ENCODE measurements around the gene DCLRE1C.

GRCh38 chr10:14926061-14926470 lies 27.8 kb downstream of the DCLRE1C start:
- TF ChIP-seq CTCF (IDR thresholded peaks at IDR 0.05) (no peak), POLR2A (IDR thresholded peaks at IDR 0.05) (no peak), POLR2AphosphoS5 (IDR thresholded peaks at IDR 0.05) (no peak)

Measured in prostate gland (tissue), 2 donors.